Measurements from ENCODE around the gene FOXJ3.

The FOXJ3 gene

GRCh38 chr1:42282867-42283583, 52.0 kb downstream of the FOXJ3 start:
- H3K36me3 ChIP-seq: peaks cover 6% of the 10 kb centered on the region
- H3K4me3 ChIP-seq (ENCODE audit: low read depth, low read length): no peak overlapping the region
- DNase-seq: no peak
- no peaks in the 10 kb centered on the region for H3K27me3 ChIP-seq (ENCODE audit: insufficient read depth, low read depth, severe bottlenecking)
- TF ChIP-seq CTCF (IDR thresholded peaks at IDR 0.05; ENCODE audit: low read depth, low read length): no peak
- no peak overlapping the region for H3K27ac ChIP-seq
- no peaks in the 10 kb centered on the region for H3K9me3 ChIP-seq (ENCODE audit: severe bottlenecking)

- H3K27me3 ChIP-seq (ENCODE audit: insufficient read depth, low read depth, severe bottlenecking): no peaks in the 10 kb centered on the region
- H3K36me3 ChIP-seq: peaks cover 8% of the 10 kb centered on the region
- TF ChIP-seq CTCF (IDR thresholded peaks at IDR 0.05; ENCODE audit: low read depth, low read length): no peak
- no peaks in the 10 kb centered on the region for H3K9me3 ChIP-seq (ENCODE audit: severe bottlenecking)
- no peak overlapping the region for H3K27ac ChIP-seq
- no peak overlapping the region for H3K4me3 ChIP-seq (ENCODE audit: low read depth, low read length)
- DNase-seq: no peak
Observed at GRCh38 chr1:42282024-42282579, 52.9 kb downstream of the FOXJ3 start.

GRCh38 chr1:42280821-42281220, 54.2 kb downstream of the FOXJ3 start:
- no peak overlapping the region for H3K27ac ChIP-seq
- H3K27me3 ChIP-seq (ENCODE audit: insufficient read depth, low read depth, severe bottlenecking): no peaks in the 10 kb centered on the region
- H3K4me3 ChIP-seq (ENCODE audit: low read depth, low read length): no peak overlapping the region
- no peak for DNase-seq
- H3K9me3 ChIP-seq (ENCODE audit: severe bottlenecking): no peaks in the 10 kb centered on the region
- TF ChIP-seq CTCF (IDR thresholded peaks at IDR 0.05; ENCODE audit: low read depth, low read length): no peak
- peaks cover 15% of the 10 kb centered on the region for H3K36me3 ChIP-seq

- Histone ChIP-seq H3K9me3 (ENCODE audit: severe bottlenecking) (no peaks in the 10 kb centered on the region), H3K36me3 (peaks cover 20% of the 10 kb centered on the region), H3K27ac (no peak overlapping the region), H3K27me3 (ENCODE audit: insufficient read depth, low read depth, severe bottlenecking) (no peaks in the 10 kb centered on the region), H3K4me3 (ENCODE audit: low read depth, low read length) (no peak overlapping the region)
- no peak for TF ChIP-seq CTCF (IDR thresholded peaks at IDR 0.05; ENCODE audit: low read depth, low read length)
- no peak for DNase-seq
Observed at GRCh38 chr1:42279055-42279454, 56.0 kb downstream of the FOXJ3 start.

GRCh38 chr1:42272920-42273319, 62.1 kb downstream of the FOXJ3 start:
- TF ChIP-seq CTCF (IDR thresholded peaks at IDR 0.05; ENCODE audit: low read depth, low read length): no peak
- no peaks in the 10 kb centered on the region for H3K9me3 ChIP-seq (ENCODE audit: severe bottlenecking)
- no peak for DNase-seq

More at GRCh38 chr1:42272920-42273319, 62.1 kb downstream of the FOXJ3 start:
- Histone ChIP-seq H3K27me3 (ENCODE audit: insufficient read depth, low read depth, severe bottlenecking) (no peaks in the 10 kb centered on the region), H3K4me3 (ENCODE audit: low read depth, low read length) (no peak overlapping the region), H3K36me3 (peaks cover 14% of the 10 kb centered on the region), H3K27ac (no peak overlapping the region)

All from WERI-Rb-1 (cell line).